ENCODE data around the gene FARS2. TPM values are rescaled to one million over a fixed set of nuclear protein-coding genes. Genes with fewer than 3 reads are reported as not detected.

FARS2 gene
- total RNA-seq, 2 donors from 2014 or later: 16.2 to 18.3 TPM

GRCh38 chr6:5814116-5814515, 552.8 kb downstream of the FARS2 start:
- no peaks in the 10 kb centered on the region for H3K36me3 Mint-ChIP-seq (ENCODE audit: low read depth)
- H3K27me3 ChIP-seq (ENCODE audit: control insufficient read depth, insufficient read depth, low read length, poor library complexity, severe bottlenecking): no peaks in the 10 kb centered on the region
- H3K4me3 ChIP-seq (ENCODE audit: low read length): no peak overlapping the region
- H3K36me3 ChIP-seq (ENCODE audit: control insufficient read depth, insufficient read depth, low read length): no peaks in the 10 kb centered on the region
- H3K4me1 ChIP-seq (ENCODE audit: control insufficient read depth, insufficient read depth, low read length): peaks cover 3% of the 10 kb centered on the region
- no peak overlapping the region for H3K4me3 Mint-ChIP-seq
- TF ChIP-seq CTCF (conservative IDR thresholded peaks at IDR 0.05): no peak
- peaks cover 13% of the 10 kb centered on the region for H3K27me3 Mint-ChIP-seq (ENCODE audit: insufficient read depth)
- H3K9me3 Mint-ChIP-seq: peaks cover 3% of the 10 kb centered on the region
- peaks cover 5% of the 10 kb centered on the region for H3K4me1 Mint-ChIP-seq
- H3K27ac ChIP-seq (ENCODE audit: low read depth, low read length): no peak overlapping the region
- no peaks in the 10 kb centered on the region for H3K9me3 ChIP-seq (ENCODE audit: control insufficient read depth, low read length)
- 94 to 95% methylated on average over 4 of the region's 5 CpGs for WGBS, 2 experiments (ENCODE audit: insufficient coverage in 1 of 2, insufficient read length in 1 of 2)
- H3K9ac ChIP-seq (ENCODE audit: extremely low read depth, low read length, poor library complexity, severe bottlenecking): no peak overlapping the region
- H3K27ac Mint-ChIP-seq: no peak overlapping the region
- DNase-seq: no peak

- no peaks in the 10 kb centered on the region for H3K36me3 ChIP-seq (ENCODE audit: control insufficient read depth, insufficient read depth, low read length)
- H3K27ac ChIP-seq (ENCODE audit: low read depth, low read length): no peak overlapping the region
- H3K9me3 Mint-ChIP-seq: peaks cover 3% of the 10 kb centered on the region
- no peak overlapping the region for H3K4me3 Mint-ChIP-seq
- peaks cover 13% of the 10 kb centered on the region for H3K27me3 Mint-ChIP-seq (ENCODE audit: insufficient read depth)
- no peak for DNase-seq
- no peak overlapping the region for H3K9ac ChIP-seq (ENCODE audit: extremely low read depth, low read length, poor library complexity, severe bottlenecking)
- H3K36me3 Mint-ChIP-seq (ENCODE audit: low read depth): no peaks in the 10 kb centered on the region
- peaks cover 6% of the 10 kb centered on the region for H3K4me1 Mint-ChIP-seq
- H3K27me3 ChIP-seq (ENCODE audit: control insufficient read depth, insufficient read depth, low read length, poor library complexity, severe bottlenecking): no peaks in the 10 kb centered on the region
- 89 to 99% methylated on average over 9 of the region's 9 CpGs for WGBS, 2 experiments (ENCODE audit: insufficient coverage in 1 of 2, insufficient read length in 1 of 2)
- H3K9me3 ChIP-seq (ENCODE audit: control insufficient read depth, low read length): no peaks in the 10 kb centered on the region
- H3K4me3 ChIP-seq (ENCODE audit: low read length): no peak overlapping the region
- TF ChIP-seq CTCF (conservative IDR thresholded peaks at IDR 0.05): no peak
- H3K27ac Mint-ChIP-seq: no peak overlapping the region
- H3K4me1 ChIP-seq (ENCODE audit: control insufficient read depth, insufficient read depth, low read length): peaks cover 4% of the 10 kb centered on the region
Observed at GRCh38 chr6:5814901-5815300, 553.6 kb downstream of the FARS2 start.

- WGBS, 2 experiments (ENCODE audit: insufficient coverage in 1 of 2, insufficient read length in 1 of 2): 81 to 100% methylated on average over 2 to 3 of the region's 3 CpGs
- H3K4me3 ChIP-seq (ENCODE audit: low read length): no peak overlapping the region
- no peaks in the 10 kb centered on the region for H3K36me3 ChIP-seq (ENCODE audit: control insufficient read depth, insufficient read depth, low read length)
- H3K4me1 ChIP-seq (ENCODE audit: control insufficient read depth, insufficient read depth, low read length): peaks cover 4% of the 10 kb centered on the region
- TF ChIP-seq CTCF (conservative IDR thresholded peaks at IDR 0.05): no peak
- H3K4me1 Mint-ChIP-seq: peaks cover 6% of the 10 kb centered on the region
- H3K9ac ChIP-seq (ENCODE audit: extremely low read depth, low read length, poor library complexity, severe bottlenecking): no peak overlapping the region
- peaks cover 10% of the 10 kb centered on the region for H3K27me3 Mint-ChIP-seq (ENCODE audit: insufficient read depth)
- no peaks in the 10 kb centered on the region for H3K36me3 Mint-ChIP-seq (ENCODE audit: low read depth)
- DNase-seq: no peak
- peaks cover 4% of the 10 kb centered on the region for H3K9me3 Mint-ChIP-seq
- H3K27me3 ChIP-seq (ENCODE audit: control insufficient read depth, insufficient read depth, low read length, poor library complexity, severe bottlenecking): no peaks in the 10 kb centered on the region
- no peak overlapping the region for H3K27ac ChIP-seq (ENCODE audit: low read depth, low read length)
- H3K4me3 Mint-ChIP-seq: no peak overlapping the region
- no peaks in the 10 kb centered on the region for H3K9me3 ChIP-seq (ENCODE audit: control insufficient read depth, low read length)
- H3K27ac Mint-ChIP-seq: no peak overlapping the region
Observed at GRCh38 chr6:5817869-5818268, 556.6 kb downstream of the FARS2 start.
